ENCODE data around the gene WAS.

DNA sequence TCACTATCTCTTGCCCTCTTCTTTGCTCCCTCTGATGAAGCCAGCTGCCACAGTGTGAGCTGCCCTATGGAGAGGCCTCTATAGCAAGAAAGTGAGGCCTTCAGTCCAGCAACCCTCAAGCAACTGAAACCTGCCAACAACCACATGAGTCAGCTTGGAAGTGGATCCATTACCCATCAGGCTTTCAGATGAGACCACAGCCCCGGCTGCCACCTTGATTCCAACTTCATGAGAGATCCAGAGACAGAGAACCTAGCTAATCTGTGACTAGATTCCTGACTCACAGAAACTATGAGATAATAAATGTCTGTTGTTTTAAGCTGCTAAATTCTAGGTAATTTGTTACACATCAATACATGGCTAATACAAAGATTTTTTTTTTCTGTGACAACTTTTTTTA, 20.4 kb upstream of the WAS start:
- TF ChIP-seq, protein P1, sequence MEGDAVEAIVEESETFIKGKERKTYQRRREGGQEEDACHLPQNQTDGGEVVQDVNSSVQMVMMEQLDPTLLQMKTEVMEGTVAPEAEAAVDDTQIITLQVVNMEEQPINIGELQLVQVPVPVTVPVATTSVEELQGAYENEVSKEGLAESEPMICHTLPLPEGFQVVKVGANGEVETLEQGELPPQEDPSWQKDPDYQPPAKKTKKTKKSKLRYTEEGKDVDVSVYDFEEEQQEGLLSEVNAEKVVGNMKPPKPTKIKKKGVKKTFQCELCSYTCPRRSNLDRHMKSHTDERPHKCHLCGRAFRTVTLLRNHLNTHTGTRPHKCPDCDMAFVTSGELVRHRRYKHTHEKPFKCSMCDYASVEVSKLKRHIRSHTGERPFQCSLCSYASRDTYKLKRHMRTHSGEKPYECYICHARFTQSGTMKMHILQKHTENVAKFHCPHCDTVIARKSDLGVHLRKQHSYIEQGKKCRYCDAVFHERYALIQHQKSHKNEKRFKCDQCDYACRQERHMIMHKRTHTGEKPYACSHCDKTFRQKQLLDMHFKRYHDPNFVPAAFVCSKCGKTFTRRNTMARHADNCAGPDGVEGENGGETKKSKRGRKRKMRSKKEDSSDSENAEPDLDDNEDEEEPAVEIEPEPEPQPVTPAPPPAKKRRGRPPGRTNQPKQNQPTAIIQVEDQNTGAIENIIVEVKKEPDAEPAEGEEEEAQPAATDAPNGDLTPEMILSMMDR (IDR thresholded peaks at IDR 0.05; ENCODE audit: insufficient read depth, low read length) = no peak
- no peak for TF ChIP-seq POLR2AphosphoS5 (IDR thresholded peaks at IDR 0.05; ENCODE audit: low read depth)
- TF ChIP-seq, protein P2, sequence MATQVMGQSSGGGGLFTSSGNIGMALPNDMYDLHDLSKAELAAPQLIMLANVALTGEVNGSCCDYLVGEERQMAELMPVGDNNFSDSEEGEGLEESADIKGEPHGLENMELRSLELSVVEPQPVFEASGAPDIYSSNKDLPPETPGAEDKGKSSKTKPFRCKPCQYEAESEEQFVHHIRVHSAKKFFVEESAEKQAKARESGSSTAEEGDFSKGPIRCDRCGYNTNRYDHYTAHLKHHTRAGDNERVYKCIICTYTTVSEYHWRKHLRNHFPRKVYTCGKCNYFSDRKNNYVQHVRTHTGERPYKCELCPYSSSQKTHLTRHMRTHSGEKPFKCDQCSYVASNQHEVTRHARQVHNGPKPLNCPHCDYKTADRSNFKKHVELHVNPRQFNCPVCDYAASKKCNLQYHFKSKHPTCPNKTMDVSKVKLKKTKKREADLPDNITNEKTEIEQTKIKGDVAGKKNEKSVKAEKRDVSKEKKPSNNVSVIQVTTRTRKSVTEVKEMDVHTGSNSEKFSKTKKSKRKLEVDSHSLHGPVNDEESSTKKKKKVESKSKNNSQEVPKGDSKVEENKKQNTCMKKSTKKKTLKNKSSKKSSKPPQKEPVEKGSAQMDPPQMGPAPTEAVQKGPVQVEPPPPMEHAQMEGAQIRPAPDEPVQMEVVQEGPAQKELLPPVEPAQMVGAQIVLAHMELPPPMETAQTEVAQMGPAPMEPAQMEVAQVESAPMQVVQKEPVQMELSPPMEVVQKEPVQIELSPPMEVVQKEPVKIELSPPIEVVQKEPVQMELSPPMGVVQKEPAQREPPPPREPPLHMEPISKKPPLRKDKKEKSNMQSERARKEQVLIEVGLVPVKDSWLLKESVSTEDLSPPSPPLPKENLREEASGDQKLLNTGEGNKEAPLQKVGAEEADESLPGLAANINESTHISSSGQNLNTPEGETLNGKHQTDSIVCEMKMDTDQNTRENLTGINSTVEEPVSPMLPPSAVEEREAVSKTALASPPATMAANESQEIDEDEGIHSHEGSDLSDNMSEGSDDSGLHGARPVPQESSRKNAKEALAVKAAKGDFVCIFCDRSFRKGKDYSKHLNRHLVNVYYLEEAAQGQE (IDR thresholded peaks at IDR 0.05; ENCODE audit: insufficient replicate concordance, low read depth) = no peak
- TF ChIP-seq GABPA (IDR thresholded peaks at IDR 0.05; ENCODE audit: low read depth) = no peak
